Astrocyte of the spinal cord (primary cell): Measurements from ENCODE around the gene PRKAR1B.

Source experiments
- DNase-seq: peaks from one replicate; pipeline ENCODE4 v3.0.0; 2011; ENCODE audit warnings: low read depth, low spot score
- H3K4me3 ChIP-seq: 2 replicates; pipeline ENCODE4 v1.5.1; 2011; ENCODE audit warnings: low read depth, mild to moderate bottlenecking, low read length, moderate library complexity
- CTCF ChIP-seq: IDR thresholded peaks from 2 replicates; pipeline ENCODE4 v1.5.1; 2012; ENCODE audit warnings: low read depth, mild to moderate bottlenecking, low read length, inconsistent platforms
- in situ Hi-C: cut with HindIII; loops from 2 replicates; pipeline ENCODE4 v1.10.0; 2017; ENCODE audit warnings: low sequenced_read_pairs

PRKAR1B gene

GRCh38 chr7:608361-608760 lies 118.7 kb downstream of the PRKAR1B start:
- no peak overlapping the region for H3K4me3 ChIP-seq
- DNase-seq: no peak
- no peak for TF ChIP-seq CTCF
- in situ Hi-C loops: no loop called here

- no peak overlapping the region for H3K4me3 ChIP-seq
- no peak for TF ChIP-seq CTCF
- in situ Hi-C loops: no loop called here
- DNase-seq: no peak
Observed at GRCh38 chr7:607938-608337, 119.1 kb downstream of the PRKAR1B start.

GRCh38 chr7:605661-606450 lies 121.2 kb downstream of the PRKAR1B start:
- DNase-seq: no peak
- H3K4me3 ChIP-seq: no peak overlapping the region
- in situ Hi-C loops: no loop called here
- no peak for TF ChIP-seq CTCF

GRCh38 chr7:604884-605531 lies 122.1 kb downstream of the PRKAR1B start:
- DNase-seq: peak; percentile 73
- TF ChIP-seq CTCF: no peak
- in situ Hi-C loops: no loop called here
- H3K4me3 ChIP-seq: no peak overlapping the region

GRCh38 chr7:604001-604883 lies 122.8 kb downstream of the PRKAR1B start:
- in situ Hi-C loops: no loop called here
- peak; percentile 92 for DNase-seq
- no peak overlapping the region for H3K4me3 ChIP-seq
- no peak for TF ChIP-seq CTCF

- in situ Hi-C loops: no loop called here
- TF ChIP-seq CTCF: no peak
- H3K4me3 ChIP-seq: no peak overlapping the region
- DNase-seq: no peak
Observed at GRCh38 chr7:603152-603951, 123.7 kb downstream of the PRKAR1B start.
